Right atrium auricular region (tissue), 2 donors: ENCODE results near the gene SMYD1. TPM values are rescaled to one million over a fixed set of nuclear protein-coding genes. Genes with fewer than 3 reads are reported as not detected.

Experiments used
- DNase-seq: peaks from one replicate; pipeline ENCODE4 v3.0.0-alpha.2; 2019; ENCODE audit warnings: low spot score
- H3K27ac ChIP-seq, 2 donors: fragments of 200-600 bp; sonication (generic); 1 replicate in 1 of 2; 2 replicates in 1 of 2; pipeline ENCODE4 v1.5.1; 2016 to 2019
- H3K27me3 ChIP-seq, 2 donors: fragments of 200-600 bp; sonication (generic); one replicate each; pipeline versions ENCODE4 v1.5.1 to v1.6.0; 2017 to 2019
- H3K36me3 ChIP-seq: fragments of 200-600 bp; sonication (generic); one replicate; pipeline ENCODE4 v1.5.1; 2016
- H3K4me1 ChIP-seq, 2 donors: fragments of 200-600 bp; sonication (generic); one replicate each; pipeline versions ENCODE4 v1.5.1 to v1.6.0; 2017 to 2019
- H3K4me3 ChIP-seq, 2 donors: fragments of 200-600 bp; sonication (generic); 1 replicate in 1 of 2; 2 replicates in 1 of 2; pipeline ENCODE4 v1.5.1; 2017 to 2019; ENCODE audit warnings: mild to moderate bottlenecking in 1 of 2, moderate library complexity in 1 of 2
- H3K9me3 ChIP-seq, 2 donors: fragments of 200-600 bp; sonication (generic); one replicate each; pipeline ENCODE4 v1.5.1; 2019
- CTCF ChIP-seq, 2 donors: fragments of 200-600 bp; sonication (generic); IDR thresholded peaks; one replicate each; pipeline ENCODE4 v1.5.1; 2019; ENCODE audit warnings: antibody characterized with exemption in 2 of 2
- total RNA-seq, 2 donors: library from RNA; depleted of rRNA; stranded (reverse); fragments of >200 nt; gene quantifications; one replicate each; pipeline ENCODE4 v1.1.0, GENCODE V29; 2016

The SMYD1 gene
- total RNA-seq, 2 donors from 2014 or later = 74.8 to 179 TPM

GRCh38 chr2:88074854-88075292 lies 7.2 kb downstream of the SMYD1 start:
- no peak for TF ChIP-seq CTCF (IDR thresholded peaks at IDR 0.05)
- DNase-seq = peak; percentile 11
- Histone ChIP-seq H3K27ac (peak overlapping the region; percentile 21 to 50), H3K4me1 (no peaks in the 10 kb centered on the region), H3K27me3 (no peaks in the 10 kb centered on the region), H3K4me3 (no peak overlapping the region), H3K9me3 (peaks cover 0 to 4% of the 10 kb centered on the region in 2 donors), H3K36me3 (no peaks in the 10 kb centered on the region)

GRCh38 chr2:88077080-88077479 lies 9.5 kb downstream of the SMYD1 start:
- Histone ChIP-seq H3K4me3 (no peak overlapping the region), H3K4me1 (peaks cover 0 to 5% of the 10 kb centered on the region in 2 donors), H3K9me3 (peaks cover 0 to 4% of the 10 kb centered on the region in 2 donors), H3K27ac (peak overlapping the region; percentile 29 to 73), H3K27me3 (no peaks in the 10 kb centered on the region), H3K36me3 (no peaks in the 10 kb centered on the region)
- no peak for DNase-seq
- TF ChIP-seq CTCF (IDR thresholded peaks at IDR 0.05) = no peak

- peaks cover 0 to 4% of the 10 kb centered on the region in 2 donors for H3K9me3 ChIP-seq
- no peaks in the 10 kb centered on the region for H3K36me3 ChIP-seq
- no peak overlapping the region for H3K4me3 ChIP-seq
- no peaks in the 10 kb centered on the region for H3K27me3 ChIP-seq
- H3K27ac ChIP-seq = no peak overlapping the region
- no peak for TF ChIP-seq CTCF (IDR thresholded peaks at IDR 0.05)
- peaks cover 0 to 7% of the 10 kb centered on the region in 2 donors for H3K4me1 ChIP-seq
- DNase-seq = no peak
These were observed 11.1 kb downstream of the SMYD1 start for GRCh38 chr2:88078643-88079172.

GRCh38 chr2:88080545-88080944 lies 12.9 kb downstream of the SMYD1 start:
- Histone ChIP-seq H3K4me3 (no peak overlapping the region), H3K27ac (no peak overlapping the region), H3K27me3 (no peaks in the 10 kb centered on the region), H3K36me3 (peaks cover 16% of the 10 kb centered on the region), H3K4me1 (peaks cover 0 to 7% of the 10 kb centered on the region in 2 donors), H3K9me3 (no peaks in the 10 kb centered on the region)
- DNase-seq = no peak
- TF ChIP-seq CTCF (IDR thresholded peaks at IDR 0.05) = no peak

GRCh38 chr2:88081924-88082608 lies 14.4 kb downstream of the SMYD1 start:
- no peak overlapping the region for H3K4me3 ChIP-seq
- H3K9me3 ChIP-seq = no peaks in the 10 kb centered on the region
- DNase-seq = no peak
- TF ChIP-seq CTCF (IDR thresholded peaks at IDR 0.05) = no peak
- H3K27ac ChIP-seq = no peak overlapping the region
- H3K36me3 ChIP-seq = peaks cover 20% of the 10 kb centered on the region
- peaks cover 0 to 7% of the 10 kb centered on the region in 2 donors for H3K4me1 ChIP-seq
- H3K27me3 ChIP-seq = no peaks in the 10 kb centered on the region
